ENCODE data around the gene MIEF1. TPM values are rescaled to one million over a fixed set of nuclear protein-coding genes. Genes with fewer than 3 reads are reported as not detected.

The MIEF1 gene
- total and polyA plus RNA-seq, 4 donors, result 7.1 to 28.9 (median 17.4) TPM

- TF ChIP-seq CTCF (IDR thresholded peaks at IDR 0.05; ENCODE audit: control extremely low read depth, extremely low read depth), result no peak
- H3K4me3 ChIP-seq, result no peak overlapping the region
- no peaks in the 10 kb centered on the region for H3K36me3 ChIP-seq (ENCODE audit: control insufficient read depth in 4 of 4, insufficient read depth in 4 of 4, low read length in 4 of 4)
- no peak for ATAC-seq (ENCODE audit: insufficient read depth, low FRiP score)
- DNase-seq, result no peak
- WGBS, 2 donors, result 72 to 83% methylated on average over 21 of the region's 21 CpGs
- H3K27ac ChIP-seq (ENCODE audit: low read depth in 1 of 2, low read length in 1 of 2), result peak overlapping the region in 1 of 2 donors; percentile 70
- H3K27me3 ChIP-seq (ENCODE audit: control insufficient read depth in 3 of 3, insufficient read depth in 3 of 3, low read length in 2 of 3), result no peaks in the 10 kb centered on the region
- H3K4me1 ChIP-seq (ENCODE audit: control insufficient read depth in 5 of 5, insufficient read depth in 5 of 5, low read length in 5 of 5), result peaks cover 0 to 36% (median 18%) of the 10 kb centered on the region in 5 donors
- H3K9me3 ChIP-seq (ENCODE audit: control insufficient read depth in 4 of 4, insufficient read depth in 3 of 4, low read length in 3 of 4), result no peaks in the 10 kb centered on the region
- H3K9ac ChIP-seq (ENCODE audit: insufficient read depth in 1 of 2, low read length in 2 of 2), result no peak overlapping the region
Observed at GRCh38 chr22:39466228-39467006, 35.7 kb upstream of the MIEF1 start.

GRCh38 chr22:39467390-39467895, 34.6 kb upstream of the MIEF1 start:
- Histone ChIP-seq H3K36me3 (ENCODE audit: control insufficient read depth in 4 of 4, insufficient read depth in 4 of 4, low read length in 4 of 4) (no peaks in the 10 kb centered on the region), H3K9me3 (ENCODE audit: control insufficient read depth in 4 of 4, insufficient read depth in 3 of 4, low read length in 3 of 4) (no peaks in the 10 kb centered on the region), H3K4me1 (ENCODE audit: control insufficient read depth in 5 of 5, insufficient read depth in 5 of 5, low read length in 5 of 5) (peaks cover 0 to 42% (median 28%) of the 10 kb centered on the region in 5 donors), H3K4me3 (no peak overlapping the region), H3K9ac (ENCODE audit: insufficient read depth in 1 of 2, low read length in 2 of 2) (no peak overlapping the region), H3K27ac (ENCODE audit: low read depth in 1 of 2, low read length in 1 of 2) (peak overlapping the region in 1 of 2 donors; percentile 23), H3K27me3 (ENCODE audit: control insufficient read depth in 3 of 3, insufficient read depth in 3 of 3, low read length in 2 of 3) (no peaks in the 10 kb centered on the region)
- ATAC-seq (ENCODE audit: insufficient read depth, low FRiP score) (no peak), DNase-seq (no peak)
- WGBS, 2 donors, result 83 to 92% methylated on average over 17 of the region's 17 CpGs
- no peak for TF ChIP-seq CTCF (IDR thresholded peaks at IDR 0.05; ENCODE audit: control extremely low read depth, extremely low read depth)

GRCh38 chr22:39468487-39469325, 33.4 kb upstream of the MIEF1 start:
- no peak overlapping the region for H3K4me3 ChIP-seq
- WGBS, 2 donors, result 52 to 74% methylated on average over 18 of the region's 18 CpGs
- no peaks in the 10 kb centered on the region for H3K36me3 ChIP-seq (ENCODE audit: control insufficient read depth in 4 of 4, insufficient read depth in 4 of 4, low read length in 4 of 4)
- ATAC-seq (ENCODE audit: insufficient read depth, low FRiP score) (no peak), DNase-seq (no peak)
- no peaks in the 10 kb centered on the region for H3K27me3 ChIP-seq (ENCODE audit: control insufficient read depth in 3 of 3, insufficient read depth in 3 of 3, low read length in 2 of 3)
- TF ChIP-seq CTCF (IDR thresholded peaks at IDR 0.05; ENCODE audit: control extremely low read depth, extremely low read depth), result no peak
- H3K27ac ChIP-seq (ENCODE audit: low read depth in 1 of 2, low read length in 1 of 2), result peak overlapping the region in 1 of 2 donors; percentile 57
- H3K4me1 ChIP-seq (ENCODE audit: control insufficient read depth in 5 of 5, insufficient read depth in 5 of 5, low read length in 5 of 5), result peaks cover 0 to 44% (median 36%) of the 10 kb centered on the region in 5 donors
- no peaks in the 10 kb centered on the region for H3K9me3 ChIP-seq (ENCODE audit: control insufficient read depth in 4 of 4, insufficient read depth in 3 of 4, low read length in 3 of 4)
- no peak overlapping the region for H3K9ac ChIP-seq (ENCODE audit: insufficient read depth in 1 of 2, low read length in 2 of 2)
